OCI-LY7 (cell line): Measurements from ENCODE around the gene VPS54.

Experiments
- EZH2phosphoT487 ChIP-seq: fragments of 200-600 bp; sonication (generic); IDR thresholded peaks from 2 replicates; pipeline ENCODE4 v1.6.1; 2018; ENCODE audit warnings: low read depth, borderline replicate concordance, mild to moderate bottlenecking, mixed run types, antibody characterized with exemption, low read length, moderate library complexity, mixed read lengths
- TF ChIP-seq, protein P1 (sequence below): fragments of 200-600 bp; sonication (generic); conservative IDR thresholded peaks from 2 replicates; pipeline ENCODE4 v1.5.1; 2014; ENCODE audit warnings: mild to moderate bottlenecking, antibody characterized with exemption, low read length, moderate library complexity, mixed read lengths

DNA sequence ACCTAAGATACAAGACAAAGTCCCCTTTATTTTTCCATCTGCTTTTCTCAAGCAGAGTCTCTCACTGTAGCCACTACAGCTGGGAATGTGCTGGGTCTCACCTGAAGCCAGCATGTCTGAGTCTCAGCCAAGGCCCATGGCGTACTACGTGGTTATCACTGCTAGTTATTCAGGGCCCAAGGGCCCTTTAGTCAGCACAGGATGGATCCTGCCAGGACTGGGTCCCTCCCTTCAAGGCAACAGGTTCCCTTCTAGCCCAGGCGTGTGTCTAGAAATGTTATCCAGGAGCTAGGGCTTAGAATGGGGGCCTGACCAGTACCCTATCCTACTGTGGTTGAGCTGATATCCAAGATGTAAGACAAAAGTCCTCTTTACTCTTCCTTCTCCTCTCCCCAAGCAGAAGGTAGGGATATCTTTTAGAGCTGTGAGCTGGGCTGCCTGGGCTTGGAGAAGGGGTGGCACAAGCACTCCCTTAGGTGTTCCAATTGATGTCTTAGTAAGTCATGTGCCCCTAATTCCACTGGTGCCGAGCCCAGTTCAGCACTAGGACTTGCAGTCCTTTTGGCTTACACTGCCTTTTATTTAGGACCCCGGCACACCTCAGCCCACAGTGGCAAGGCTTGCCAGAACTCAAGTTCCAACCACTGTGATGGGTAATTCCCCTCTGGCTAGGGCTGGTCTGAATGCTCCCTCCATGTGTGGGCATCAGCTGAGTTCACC lies 17.7 kb downstream of the VPS54 start:
- TF ChIP-seq, protein P1, sequence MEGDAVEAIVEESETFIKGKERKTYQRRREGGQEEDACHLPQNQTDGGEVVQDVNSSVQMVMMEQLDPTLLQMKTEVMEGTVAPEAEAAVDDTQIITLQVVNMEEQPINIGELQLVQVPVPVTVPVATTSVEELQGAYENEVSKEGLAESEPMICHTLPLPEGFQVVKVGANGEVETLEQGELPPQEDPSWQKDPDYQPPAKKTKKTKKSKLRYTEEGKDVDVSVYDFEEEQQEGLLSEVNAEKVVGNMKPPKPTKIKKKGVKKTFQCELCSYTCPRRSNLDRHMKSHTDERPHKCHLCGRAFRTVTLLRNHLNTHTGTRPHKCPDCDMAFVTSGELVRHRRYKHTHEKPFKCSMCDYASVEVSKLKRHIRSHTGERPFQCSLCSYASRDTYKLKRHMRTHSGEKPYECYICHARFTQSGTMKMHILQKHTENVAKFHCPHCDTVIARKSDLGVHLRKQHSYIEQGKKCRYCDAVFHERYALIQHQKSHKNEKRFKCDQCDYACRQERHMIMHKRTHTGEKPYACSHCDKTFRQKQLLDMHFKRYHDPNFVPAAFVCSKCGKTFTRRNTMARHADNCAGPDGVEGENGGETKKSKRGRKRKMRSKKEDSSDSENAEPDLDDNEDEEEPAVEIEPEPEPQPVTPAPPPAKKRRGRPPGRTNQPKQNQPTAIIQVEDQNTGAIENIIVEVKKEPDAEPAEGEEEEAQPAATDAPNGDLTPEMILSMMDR = no peak
- no peak for TF ChIP-seq EZH2phosphoT487
